RWPE2 (cell line): ENCODE data around the gene DSTN.

Experiments
- ATAC-seq: fragments of 200-7000 bp; cut with Tn5 transposase; 3 replicates; pipeline ENCODE4 v1.9.1; 2021; ENCODE audit warnings: low read depth
- DNase-seq: peaks from one replicate; pipeline ENCODE4 v3.0.0-alpha.2; 2020; ENCODE audit warnings: low spot score
- H3K27ac ChIP-seq: fragments of 450-650 bp; 2 replicates; pipeline ENCODE4 v1.5.1; 2017; ENCODE audit warnings: mild to moderate bottlenecking; ENCODE audit not compliant: poor library complexity, severe bottlenecking
- H3K27me3 ChIP-seq: fragments of 250-450 bp; sonication (Bioruptor Pico); 2 replicates; pipeline ENCODE4 v1.5.1; 2021; ENCODE audit warnings: mild to moderate bottlenecking, moderate library complexity; ENCODE audit not compliant: insufficient read depth, poor library complexity, severe bottlenecking
- H3K36me3 ChIP-seq: fragments of 250-450 bp; sonication (Bioruptor Pico); 2 replicates; pipeline ENCODE4 v1.5.1; 2020; ENCODE audit warnings: low read depth, mild to moderate bottlenecking, moderate library complexity
- H3K4me1 ChIP-seq: fragments of 250-450 bp; sonication (Bioruptor Pico); 2 replicates; pipeline ENCODE4 v1.5.1; 2021; ENCODE audit warnings: mild to moderate bottlenecking, moderate library complexity; ENCODE audit not compliant: insufficient read depth, poor library complexity, severe bottlenecking
- H3K4me3 ChIP-seq: fragments of 250-450 bp; sonication (Bioruptor Pico); 2 replicates; pipeline ENCODE4 v1.5.1; 2021; ENCODE audit warnings: mild to moderate bottlenecking, moderate library complexity; ENCODE audit not compliant: severe bottlenecking
- H3K9me3 ChIP-seq: fragments of 250-450 bp; sonication (Bioruptor Pico); 2 replicates; pipeline ENCODE4 v1.5.1; 2021; ENCODE audit warnings: mild to moderate bottlenecking, moderate library complexity; ENCODE audit not compliant: severe bottlenecking
- CTCF ChIP-seq: fragments of 450-650 bp; IDR thresholded peaks from one replicate; pipeline ENCODE4 v1.5.1; 2017; ENCODE audit warnings: mild to moderate bottlenecking, moderate library complexity; ENCODE audit not compliant: poor library complexity, severe bottlenecking

DSTN gene

GRCh38 chr20:17626217-17627007, 56.5 kb downstream of the DSTN start:
- ATAC-seq: no peak
- TF ChIP-seq CTCF: no peak
- Histone ChIP-seq H3K4me1 (no peaks in the 10 kb centered on the region), H3K9me3 (no peaks in the 10 kb centered on the region), H3K36me3 (peaks cover 77% of the 10 kb centered on the region), H3K4me3 (no peak overlapping the region), H3K27ac (no peak overlapping the region), H3K27me3 (no peaks in the 10 kb centered on the region)
- DNase-seq: peak; percentile 68

GRCh38 chr20:17627101-17627955, 57.5 kb downstream of the DSTN start:
- Histone ChIP-seq H3K36me3 (peaks cover 78% of the 10 kb centered on the region), H3K27ac (no peak overlapping the region), H3K9me3 (no peaks in the 10 kb centered on the region), H3K27me3 (no peaks in the 10 kb centered on the region), H3K4me3 (no peak overlapping the region), H3K4me1 (no peaks in the 10 kb centered on the region)
- TF ChIP-seq CTCF: no peak
- peak; percentile 57 for DNase-seq
- ATAC-seq: no peak

- Histone ChIP-seq H3K36me3 (peaks cover 82% of the 10 kb centered on the region), H3K27ac (no peak overlapping the region), H3K4me1 (no peaks in the 10 kb centered on the region), H3K4me3 (no peak overlapping the region), H3K27me3 (no peaks in the 10 kb centered on the region), H3K9me3 (no peaks in the 10 kb centered on the region)
- peak; percentile 59 for DNase-seq
- TF ChIP-seq CTCF: no peak
- ATAC-seq: no peak
These were observed 58.4 kb downstream of the DSTN start for GRCh38 chr20:17628101-17628841.

GRCh38 chr20:17629025-17629424, 59.1 kb downstream of the DSTN start:
- H3K36me3 ChIP-seq: peaks cover 82% of the 10 kb centered on the region
- no peak overlapping the region for H3K4me3 ChIP-seq
- H3K27me3 ChIP-seq: no peaks in the 10 kb centered on the region
- no peak for DNase-seq
- H3K4me1 ChIP-seq: no peaks in the 10 kb centered on the region
- no peak for TF ChIP-seq CTCF
- H3K9me3 ChIP-seq: no peaks in the 10 kb centered on the region
- no peak for ATAC-seq
- H3K27ac ChIP-seq: no peak overlapping the region
